TTC549 (cell line): ENCODE data around the gene LEKR1.
"Not testable (repeated sequence)": the region's sequence is repeated elsewhere in the genome, so short reads cannot be mapped to it uniquely, and the experiment has no call there.

Source experiments
- FAIRE-seq: peaks from 2 replicates; lab custom pipeline; 2012; peaks lifted over from hg19 to GRCh38; lab: Jason Lieb, UNC

LEKR1 gene

GRCh38 chr3:156838035-156838434 lies 11.9 kb downstream of the LEKR1 start:
- no peak for FAIRE-seq

GRCh38 chr3:156840826-156841689 lies 14.9 kb downstream of the LEKR1 start:
- FAIRE-seq = no peak

GRCh38 chr3:156843071-156843808 lies 17.1 kb downstream of the LEKR1 start:
- FAIRE-seq = no peak

- no peak for FAIRE-seq
Measured at GRCh38 chr3:156847752-156848448, 21.7 kb downstream of the LEKR1 start.

- no peak for FAIRE-seq
Measured at GRCh38 chr3:156859578-156859977, 33.4 kb downstream of the LEKR1 start.

GRCh38 chr3:156860873-156861272 lies 34.7 kb downstream of the LEKR1 start:
- no peak for FAIRE-seq

- no peak for FAIRE-seq
Measured at GRCh38 chr3:156862338-156862737, 36.2 kb downstream of the LEKR1 start.

GRCh38 chr3:156865732-156866131 lies 39.6 kb downstream of the LEKR1 start:
- FAIRE-seq = no peak

- no peak for FAIRE-seq
Measured at GRCh38 chr3:156867174-156867573, 41.0 kb downstream of the LEKR1 start.

- no peak for FAIRE-seq
Measured at GRCh38 chr3:156867920-156868319, 41.8 kb downstream of the LEKR1 start.

- FAIRE-seq = no peak
Measured at GRCh38 chr3:156873906-156874305, 47.8 kb downstream of the LEKR1 start.

GRCh38 chr3:156879491-156879890 lies 53.3 kb downstream of the LEKR1 start:
- not testable (repeated sequence) for FAIRE-seq

GRCh38 chr3:156885761-156886160 lies 59.6 kb downstream of the LEKR1 start:
- FAIRE-seq = no peak

GRCh38 chr3:156888176-156888575 lies 62.0 kb downstream of the LEKR1 start:
- no peak for FAIRE-seq

- no peak for FAIRE-seq
Measured at GRCh38 chr3:156888576-156888975, 62.4 kb downstream of the LEKR1 start.

GRCh38 chr3:156892701-156893100 lies 66.5 kb downstream of the LEKR1 start:
- FAIRE-seq = no peak

- not testable (repeated sequence) for FAIRE-seq
Measured at GRCh38 chr3:156895374-156895773, 69.2 kb downstream of the LEKR1 start.

GRCh38 chr3:156897851-156898250 lies 71.7 kb downstream of the LEKR1 start:
- FAIRE-seq = not testable (repeated sequence)

- FAIRE-seq = no peak
Measured at GRCh38 chr3:156898296-156898880, 72.2 kb downstream of the LEKR1 start.

GRCh38 chr3:156899951-156900350 lies 73.8 kb downstream of the LEKR1 start:
- FAIRE-seq = no peak

GRCh38 chr3:156902916-156903315 lies 76.8 kb downstream of the LEKR1 start:
- FAIRE-seq = no peak

- FAIRE-seq = no peak
Measured at GRCh38 chr3:156906275-156906674, 80.1 kb downstream of the LEKR1 start.
